HUES48 (cell line): ENCODE results near the gene SYNE4.
"Not testable (repeated sequence)": the region's sequence is repeated elsewhere in the genome, so short reads cannot be mapped to it uniquely, and the experiment has no call there.

Experiments
- H3K27ac ChIP-seq: one replicate; pipeline ENCODE4 v1.7.0; 2013; ENCODE audit warnings: low read depth, low read length, inconsistent platforms
- H3K27me3 ChIP-seq: 2 replicates; pipeline ENCODE4 v1.6.1; 2013; ENCODE audit warnings: mild to moderate bottlenecking, low read length; ENCODE audit not compliant: control insufficient read depth, insufficient read depth
- H3K36me3 ChIP-seq: 2 replicates; pipeline ENCODE4 v1.6.1; 2013; ENCODE audit warnings: low read length; ENCODE audit not compliant: control insufficient read depth, insufficient read depth
- H3K4me1 ChIP-seq: 2 replicates; pipeline ENCODE4 v1.6.1; 2013; ENCODE audit warnings: mild to moderate bottlenecking, low read length; ENCODE audit not compliant: control insufficient read depth, insufficient read depth
- H3K4me3 ChIP-seq: 2 replicates; pipeline ENCODE4 v1.5.1; 2013; ENCODE audit warnings: mild to moderate bottlenecking, low read depth, low read length
- H3K9ac ChIP-seq: 2 replicates; pipeline ENCODE4 v1.6.1; 2013; ENCODE audit warnings: mild to moderate bottlenecking, low read depth, low read length, moderate library complexity
- H3K9me3 ChIP-seq: 2 replicates; pipeline ENCODE4 v1.6.1; 2013; ENCODE audit warnings: low read length; ENCODE audit not compliant: control insufficient read depth, insufficient read depth

The SYNE4 gene

GRCh38 chr19:35986664-35987570, 21.7 kb downstream of the SYNE4 start:
- no peaks in the 10 kb centered on the region for H3K36me3 ChIP-seq
- H3K9me3 ChIP-seq: no peaks in the 10 kb centered on the region
- H3K9ac ChIP-seq: no peak overlapping the region
- H3K4me1 ChIP-seq: no peaks in the 10 kb centered on the region
- H3K27ac ChIP-seq: no peak overlapping the region
- H3K4me3 ChIP-seq: peak overlapping the region; percentile 55
- peaks cover 14% of the 10 kb centered on the region for H3K27me3 ChIP-seq

GRCh38 chr19:35986111-35986510, 22.5 kb downstream of the SYNE4 start:
- Histone ChIP-seq H3K9ac (no peak overlapping the region), H3K4me3 (no peak overlapping the region), H3K36me3 (no peaks in the 10 kb centered on the region), H3K9me3 (no peaks in the 10 kb centered on the region), H3K4me1 (no peaks in the 10 kb centered on the region), H3K27me3 (peaks cover 14% of the 10 kb centered on the region), H3K27ac (no peak overlapping the region)

GRCh38 chr19:35983177-35983576, 25.4 kb downstream of the SYNE4 start:
- no peaks in the 10 kb centered on the region for H3K9me3 ChIP-seq
- H3K4me1 ChIP-seq: no peaks in the 10 kb centered on the region
- H3K27me3 ChIP-seq: peaks cover 14% of the 10 kb centered on the region
- H3K4me3 ChIP-seq: no peak overlapping the region
- no peak overlapping the region for H3K9ac ChIP-seq
- no peaks in the 10 kb centered on the region for H3K36me3 ChIP-seq
- no peak overlapping the region for H3K27ac ChIP-seq

GRCh38 chr19:35980997-35981396, 27.6 kb downstream of the SYNE4 start:
- H3K9ac ChIP-seq, H3K27ac ChIP-seq, H3K9me3 ChIP-seq, H3K4me3 ChIP-seq, H3K27me3 ChIP-seq, H3K4me1 ChIP-seq, H3K36me3 ChIP-seq: not testable (repeated sequence)

- Histone ChIP-seq H3K4me1 (no peaks in the 10 kb centered on the region), H3K9ac (no peak overlapping the region), H3K27ac (no peak overlapping the region), H3K9me3 (no peaks in the 10 kb centered on the region), H3K27me3 (no peaks in the 10 kb centered on the region), H3K36me3 (no peaks in the 10 kb centered on the region), H3K4me3 (no peak overlapping the region)
Observed at GRCh38 chr19:35978832-35979365, 29.7 kb downstream of the SYNE4 start.

GRCh38 chr19:35978271-35978670, 30.3 kb downstream of the SYNE4 start:
- no peaks in the 10 kb centered on the region for H3K36me3 ChIP-seq
- H3K4me1 ChIP-seq: no peaks in the 10 kb centered on the region
- no peaks in the 10 kb centered on the region for H3K27me3 ChIP-seq
- H3K4me3 ChIP-seq: no peak overlapping the region
- H3K9ac ChIP-seq: no peak overlapping the region
- no peaks in the 10 kb centered on the region for H3K9me3 ChIP-seq
- H3K27ac ChIP-seq: no peak overlapping the region

- no peak overlapping the region for H3K9ac ChIP-seq
- no peak overlapping the region for H3K4me3 ChIP-seq
- H3K4me1 ChIP-seq: no peaks in the 10 kb centered on the region
- no peak overlapping the region for H3K27ac ChIP-seq
- no peaks in the 10 kb centered on the region for H3K27me3 ChIP-seq
- H3K9me3 ChIP-seq: no peaks in the 10 kb centered on the region
- no peaks in the 10 kb centered on the region for H3K36me3 ChIP-seq
Observed at GRCh38 chr19:35977446-35978222, 31.0 kb downstream of the SYNE4 start.

GRCh38 chr19:35975608-35976214, 32.9 kb downstream of the SYNE4 start:
- Histone ChIP-seq H3K27me3 (no peaks in the 10 kb centered on the region), H3K4me3 (no peak overlapping the region), H3K9me3 (no peaks in the 10 kb centered on the region)

GRCh38 chr19:35973487-35973886, 35.1 kb downstream of the SYNE4 start:
- H3K27me3 ChIP-seq: no peaks in the 10 kb centered on the region
- no peaks in the 10 kb centered on the region for H3K4me1 ChIP-seq
- H3K9me3 ChIP-seq: no peaks in the 10 kb centered on the region
- no peak overlapping the region for H3K9ac ChIP-seq
- H3K27ac ChIP-seq: no peak overlapping the region
- no peaks in the 10 kb centered on the region for H3K36me3 ChIP-seq
- H3K4me3 ChIP-seq: no peak overlapping the region

More at GRCh38 chr19:35975608-35976214, 32.9 kb downstream of the SYNE4 start:
- H3K36me3 ChIP-seq: no peaks in the 10 kb centered on the region
- no peak overlapping the region for H3K27ac ChIP-seq
- no peak overlapping the region for H3K9ac ChIP-seq
- no peaks in the 10 kb centered on the region for H3K4me1 ChIP-seq

- Histone ChIP-seq H3K4me3 (no peak overlapping the region), H3K27me3 (peaks cover 3% of the 10 kb centered on the region; the same call in 1 of the 2 replicates), H3K36me3 (no peaks in the 10 kb centered on the region), H3K27ac (no peak overlapping the region), H3K9ac (no peak overlapping the region), H3K4me1 (no peaks in the 10 kb centered on the region), H3K9me3 (no peaks in the 10 kb centered on the region)
Observed at GRCh38 chr19:35966771-35967170, 41.8 kb downstream of the SYNE4 start.
